ENCODE results near the gene NUP37.

DNA sequence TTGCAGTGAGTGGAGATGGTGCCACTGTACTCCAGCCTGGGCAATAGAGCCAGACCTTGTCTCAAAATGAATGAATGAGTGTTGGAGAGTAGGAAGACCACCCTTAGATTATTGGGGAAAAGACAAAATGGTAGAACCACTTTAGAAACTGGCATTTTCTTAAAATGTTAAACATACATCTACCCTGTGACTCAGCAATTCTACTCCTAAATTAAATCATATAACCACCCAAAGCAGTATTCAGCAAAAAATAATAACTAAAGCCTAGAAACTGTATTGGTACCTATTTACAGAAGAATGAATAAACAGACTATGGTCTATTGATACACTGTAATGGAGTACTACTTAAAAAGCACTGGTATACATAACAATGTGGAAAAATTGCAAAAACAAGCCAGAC, 9.1 kb downstream of the NUP37 start:
- TF ChIP-seq, protein P1, sequence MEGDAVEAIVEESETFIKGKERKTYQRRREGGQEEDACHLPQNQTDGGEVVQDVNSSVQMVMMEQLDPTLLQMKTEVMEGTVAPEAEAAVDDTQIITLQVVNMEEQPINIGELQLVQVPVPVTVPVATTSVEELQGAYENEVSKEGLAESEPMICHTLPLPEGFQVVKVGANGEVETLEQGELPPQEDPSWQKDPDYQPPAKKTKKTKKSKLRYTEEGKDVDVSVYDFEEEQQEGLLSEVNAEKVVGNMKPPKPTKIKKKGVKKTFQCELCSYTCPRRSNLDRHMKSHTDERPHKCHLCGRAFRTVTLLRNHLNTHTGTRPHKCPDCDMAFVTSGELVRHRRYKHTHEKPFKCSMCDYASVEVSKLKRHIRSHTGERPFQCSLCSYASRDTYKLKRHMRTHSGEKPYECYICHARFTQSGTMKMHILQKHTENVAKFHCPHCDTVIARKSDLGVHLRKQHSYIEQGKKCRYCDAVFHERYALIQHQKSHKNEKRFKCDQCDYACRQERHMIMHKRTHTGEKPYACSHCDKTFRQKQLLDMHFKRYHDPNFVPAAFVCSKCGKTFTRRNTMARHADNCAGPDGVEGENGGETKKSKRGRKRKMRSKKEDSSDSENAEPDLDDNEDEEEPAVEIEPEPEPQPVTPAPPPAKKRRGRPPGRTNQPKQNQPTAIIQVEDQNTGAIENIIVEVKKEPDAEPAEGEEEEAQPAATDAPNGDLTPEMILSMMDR (IDR thresholded peaks at IDR 0.05; ENCODE audit: control extremely low read depth in 1 of 3, insufficient read depth in 1 of 3, low read depth in 1 of 3, low read length in 3 of 3) = no peak
- TF ChIP-seq TAF1 (IDR thresholded peaks at IDR 0.05; ENCODE audit: low read depth, low read length) = no peak
